ENCODE measurements around the gene TGDS.

Gene TGDS

DNA sequence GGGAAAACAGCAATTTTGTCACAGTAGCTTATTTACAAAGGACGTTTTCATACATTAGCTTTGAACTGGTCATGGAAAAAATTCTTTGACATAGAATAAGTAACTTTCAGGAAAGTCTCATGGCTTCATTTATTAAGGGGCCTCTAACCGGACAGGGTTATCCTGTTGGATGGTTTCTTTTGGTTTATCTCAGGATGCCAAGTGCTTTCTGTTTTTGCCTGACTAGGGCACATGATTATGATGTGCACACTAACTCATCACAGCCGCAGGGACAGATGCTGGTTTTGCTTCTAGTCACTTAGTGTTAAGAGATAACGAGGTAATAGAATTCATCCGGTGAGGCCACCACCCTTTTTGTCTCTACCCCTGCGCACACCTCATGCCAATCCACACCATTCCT lies 53.0 kb downstream of the TGDS start:
- H3K27me3 ChIP-seq (ENCODE audit: insufficient read depth, low read length): no peaks in the 10 kb centered on the region
- H4K20me1 ChIP-seq (ENCODE audit: insufficient read depth, low read length): no peaks in the 10 kb centered on the region
- no peaks in the 10 kb centered on the region for H3F3A ChIP-seq (ENCODE audit: insufficient read depth, low read length)
- no peak overlapping the region for H3K4me3 ChIP-seq (ENCODE audit: low read depth, low read length, poor library complexity, severe bottlenecking)
- no peak overlapping the region for H2AFZ ChIP-seq (ENCODE audit: low read length)
- no peaks in the 10 kb centered on the region for H3K9me3 ChIP-seq (ENCODE audit: low read length)
- no peaks in the 10 kb centered on the region for H3K79me2 ChIP-seq (ENCODE audit: insufficient read depth, low read length)
- TF ChIP-seq, protein P1, sequence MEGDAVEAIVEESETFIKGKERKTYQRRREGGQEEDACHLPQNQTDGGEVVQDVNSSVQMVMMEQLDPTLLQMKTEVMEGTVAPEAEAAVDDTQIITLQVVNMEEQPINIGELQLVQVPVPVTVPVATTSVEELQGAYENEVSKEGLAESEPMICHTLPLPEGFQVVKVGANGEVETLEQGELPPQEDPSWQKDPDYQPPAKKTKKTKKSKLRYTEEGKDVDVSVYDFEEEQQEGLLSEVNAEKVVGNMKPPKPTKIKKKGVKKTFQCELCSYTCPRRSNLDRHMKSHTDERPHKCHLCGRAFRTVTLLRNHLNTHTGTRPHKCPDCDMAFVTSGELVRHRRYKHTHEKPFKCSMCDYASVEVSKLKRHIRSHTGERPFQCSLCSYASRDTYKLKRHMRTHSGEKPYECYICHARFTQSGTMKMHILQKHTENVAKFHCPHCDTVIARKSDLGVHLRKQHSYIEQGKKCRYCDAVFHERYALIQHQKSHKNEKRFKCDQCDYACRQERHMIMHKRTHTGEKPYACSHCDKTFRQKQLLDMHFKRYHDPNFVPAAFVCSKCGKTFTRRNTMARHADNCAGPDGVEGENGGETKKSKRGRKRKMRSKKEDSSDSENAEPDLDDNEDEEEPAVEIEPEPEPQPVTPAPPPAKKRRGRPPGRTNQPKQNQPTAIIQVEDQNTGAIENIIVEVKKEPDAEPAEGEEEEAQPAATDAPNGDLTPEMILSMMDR (IDR thresholded peaks at IDR 0.05; ENCODE audit: low read length): no peak
- no peak for TF ChIP-seq EZH2 (IDR thresholded peaks at IDR 0.05; ENCODE audit: borderline replicate concordance, low read length)
- H3K9ac ChIP-seq (ENCODE audit: low read length): no peak overlapping the region
- H3K27ac ChIP-seq (ENCODE audit: low read depth, low read length, poor library complexity, severe bottlenecking): no peak overlapping the region
- H3K9me2 ChIP-seq (ENCODE audit: low read depth, low read length): no peaks in the 10 kb centered on the region
- peaks cover 1% of the 10 kb centered on the region for H3K4me1 ChIP-seq (ENCODE audit: insufficient read depth, low read length, severe bottlenecking)
- H3K4me2 ChIP-seq (ENCODE audit: low read length): no peak overlapping the region
- no peaks in the 10 kb centered on the region for H3K36me3 ChIP-seq (ENCODE audit: insufficient read depth, low read length)

DNA sequence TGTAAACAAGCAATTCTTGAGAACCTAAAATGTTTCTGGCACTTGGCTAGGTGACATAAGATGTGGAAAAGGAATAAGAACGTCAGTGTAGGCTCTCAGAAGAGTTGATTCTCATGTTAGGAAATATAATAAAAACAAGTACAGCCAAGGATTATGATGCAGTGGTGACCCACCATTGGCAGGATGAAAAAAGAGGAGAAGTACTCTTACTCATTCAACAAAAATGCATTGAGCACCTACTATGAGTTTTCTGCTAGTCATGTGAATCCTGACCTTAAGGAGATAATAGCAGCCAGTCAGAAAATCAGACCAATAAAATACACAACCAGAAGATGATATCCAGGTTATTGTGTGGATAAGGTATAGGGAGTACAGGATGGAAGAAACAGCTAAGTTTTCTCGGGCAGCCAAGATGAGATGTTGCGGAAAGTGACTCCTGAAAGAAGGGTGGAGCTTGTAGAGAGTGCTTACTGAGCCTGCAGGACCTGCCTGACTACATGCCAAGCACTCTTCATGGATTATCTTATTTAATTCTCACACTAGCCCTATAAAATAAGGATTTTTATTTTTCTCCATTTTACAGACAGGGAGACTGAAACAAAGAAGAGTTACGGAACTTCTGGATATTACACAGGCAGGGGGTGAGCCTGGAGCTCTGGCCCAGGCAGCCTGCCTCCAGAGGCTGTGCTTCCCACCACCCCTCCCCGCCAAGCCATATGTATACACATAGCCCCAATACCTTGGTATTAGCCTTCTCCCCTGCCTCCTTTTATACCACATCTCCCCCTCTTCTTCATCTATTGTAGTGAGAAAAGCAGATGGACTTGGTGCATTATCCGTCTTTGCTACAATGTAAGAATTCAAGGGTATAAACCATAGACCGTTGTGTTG lies 58.0 kb downstream of the TGDS start:
- Histone ChIP-seq H3K79me2 (ENCODE audit: insufficient read depth, low read length) (no peaks in the 10 kb centered on the region), H3K4me1 (ENCODE audit: insufficient read depth, low read length, severe bottlenecking) (no peaks in the 10 kb centered on the region), H2AFZ (ENCODE audit: low read length) (no peak overlapping the region), H4K20me1 (ENCODE audit: insufficient read depth, low read length) (no peaks in the 10 kb centered on the region), H3K4me3 (ENCODE audit: low read depth, low read length, poor library complexity, severe bottlenecking) (no peak overlapping the region), H3K4me2 (ENCODE audit: low read length) (no peak overlapping the region), H3K36me3 (ENCODE audit: insufficient read depth, low read length) (no peaks in the 10 kb centered on the region), H3K9me2 (ENCODE audit: low read depth, low read length) (no peaks in the 10 kb centered on the region), H3K9ac (ENCODE audit: low read length) (no peak overlapping the region), H3K27me3 (ENCODE audit: insufficient read depth, low read length) (no peaks in the 10 kb centered on the region), H3F3A (ENCODE audit: insufficient read depth, low read length) (no peaks in the 10 kb centered on the region), H3K27ac (ENCODE audit: low read depth, low read length, poor library complexity, severe bottlenecking) (no peak overlapping the region), H3K9me3 (ENCODE audit: low read length) (no peaks in the 10 kb centered on the region)
- TF ChIP-seq, protein P1 (IDR thresholded peaks at IDR 0.05; ENCODE audit: low read length): no peak
- TF ChIP-seq EZH2 (IDR thresholded peaks at IDR 0.05; ENCODE audit: borderline replicate concordance, low read length): no peak

DNA sequence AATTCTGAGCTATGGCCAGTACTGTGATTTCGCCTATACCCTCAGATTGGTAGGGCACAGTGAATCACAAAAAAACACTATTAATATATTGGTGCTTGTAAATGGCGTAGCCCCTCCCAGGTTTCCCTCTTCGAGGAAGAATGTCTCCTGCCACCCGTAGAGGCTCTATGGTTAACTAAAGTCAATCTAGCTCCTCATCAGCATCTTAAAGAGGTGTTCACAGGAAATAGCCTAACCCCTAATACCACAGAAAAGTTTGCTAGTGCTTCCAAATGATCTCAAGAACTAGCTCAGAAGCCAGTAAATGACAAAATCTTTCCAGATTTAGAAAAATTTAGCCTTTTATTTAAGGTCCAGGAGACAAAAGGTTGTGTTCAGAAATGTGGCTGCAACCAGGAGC lies 60.2 kb downstream of the TGDS start:
- no peaks in the 10 kb centered on the region for H4K20me1 ChIP-seq (ENCODE audit: insufficient read depth, low read length)
- H3K4me3 ChIP-seq (ENCODE audit: low read depth, low read length, poor library complexity, severe bottlenecking): no peak overlapping the region
- no peaks in the 10 kb centered on the region for H3K27me3 ChIP-seq (ENCODE audit: insufficient read depth, low read length)
- no peaks in the 10 kb centered on the region for H3K9me2 ChIP-seq (ENCODE audit: low read depth, low read length)
- H3K36me3 ChIP-seq (ENCODE audit: insufficient read depth, low read length): no peaks in the 10 kb centered on the region
- H3K4me2 ChIP-seq (ENCODE audit: low read length): no peak overlapping the region
- no peak overlapping the region for H2AFZ ChIP-seq (ENCODE audit: low read length)
- TF ChIP-seq EZH2 (IDR thresholded peaks at IDR 0.05; ENCODE audit: borderline replicate concordance, low read length): no peak
- TF ChIP-seq, protein P1 (IDR thresholded peaks at IDR 0.05; ENCODE audit: low read length): no peak
- H3K4me1 ChIP-seq (ENCODE audit: insufficient read depth, low read length, severe bottlenecking): no peaks in the 10 kb centered on the region
- H3K79me2 ChIP-seq (ENCODE audit: insufficient read depth, low read length): no peaks in the 10 kb centered on the region
- no peaks in the 10 kb centered on the region for H3F3A ChIP-seq (ENCODE audit: insufficient read depth, low read length)
- H3K9ac ChIP-seq (ENCODE audit: low read length): no peak overlapping the region
- H3K27ac ChIP-seq (ENCODE audit: low read depth, low read length, poor library complexity, severe bottlenecking): no peak overlapping the region
- H3K9me3 ChIP-seq (ENCODE audit: low read length): no peaks in the 10 kb centered on the region

Data from OCI-LY1 (cell line).